Kidney epithelial cell (primary cell): ENCODE results near the gene LIF. TPM values are rescaled to one million over a fixed set of nuclear protein-coding genes. Genes with fewer than 3 reads are reported as not detected.

Experiments used
- DNase-seq: peaks from one replicate; pipeline ENCODE4 v3.0.0-alpha.2; 2010; ENCODE audit warnings: low read depth
- H3K27me3 ChIP-seq: 2 replicates; pipeline ENCODE4 v1.6.0; 2011; ENCODE audit warnings: low read length; ENCODE audit not compliant: control insufficient read depth, insufficient read depth
- H3K36me3 ChIP-seq: 2 replicates; pipeline ENCODE4 v1.5.1; 2011; ENCODE audit warnings: low read length; ENCODE audit not compliant: control insufficient read depth, insufficient read depth
- H3K4me3 ChIP-seq: 2 replicates; pipeline ENCODE4 v1.5.1; 2011; ENCODE audit warnings: low read depth, mild to moderate bottlenecking, control low read depth, low read length
- total RNA-seq: library from RNA; depleted of rRNA; stranded (reverse); fragments of >200 nt; gene quantifications from 2 replicates; pipeline ENCODE4 v1.2.3, GENCODE V29; 2015
- TF ChIP-seq, protein P1 (sequence below): IDR thresholded peaks from 2 replicates; pipeline ENCODE4 v1.5.1; 2011; ENCODE audit warnings: mild to moderate bottlenecking, moderate library complexity, low read length, control low read depth, inconsistent platforms; ENCODE audit not compliant: insufficient read depth, poor library complexity, severe bottlenecking

The LIF gene
- total RNA-seq, 1 donor from 2014 or later: 112 TPM

DNA sequence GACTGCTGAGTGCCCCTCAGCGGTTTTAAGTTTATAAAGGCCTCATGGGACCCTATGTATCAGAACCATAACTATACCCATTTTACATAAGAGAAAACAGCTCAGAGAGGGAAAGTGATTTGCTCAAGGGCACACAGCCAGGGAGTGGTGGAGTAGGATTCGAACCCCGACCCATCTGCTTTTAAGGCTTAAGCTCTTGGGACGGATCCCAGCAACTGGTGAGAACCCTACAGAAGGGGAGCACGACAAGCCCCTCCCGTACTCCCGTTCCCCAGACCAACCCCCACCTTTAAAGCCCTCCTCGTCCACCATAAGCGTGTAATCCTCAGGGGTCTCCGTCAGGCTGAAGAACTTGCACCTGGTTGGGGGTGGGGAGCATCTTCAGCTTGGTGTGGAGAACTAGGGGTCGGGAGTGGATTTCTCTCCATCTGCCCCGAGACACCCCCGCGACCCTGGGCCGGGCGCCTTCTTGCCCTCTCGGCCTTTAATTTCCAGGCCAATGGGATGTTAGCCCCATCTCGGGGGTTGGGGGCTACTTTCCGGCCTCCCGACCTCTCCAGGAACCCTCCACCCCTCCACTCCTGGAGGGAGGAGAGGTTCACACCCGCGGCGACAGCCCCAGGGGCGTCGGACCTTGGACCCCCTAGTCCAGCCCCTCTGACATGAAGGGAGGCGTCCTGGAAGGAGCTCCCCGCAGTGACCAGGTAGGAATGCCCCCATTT, 42.0 kb upstream of the LIF start:
- TF ChIP-seq, protein P1, sequence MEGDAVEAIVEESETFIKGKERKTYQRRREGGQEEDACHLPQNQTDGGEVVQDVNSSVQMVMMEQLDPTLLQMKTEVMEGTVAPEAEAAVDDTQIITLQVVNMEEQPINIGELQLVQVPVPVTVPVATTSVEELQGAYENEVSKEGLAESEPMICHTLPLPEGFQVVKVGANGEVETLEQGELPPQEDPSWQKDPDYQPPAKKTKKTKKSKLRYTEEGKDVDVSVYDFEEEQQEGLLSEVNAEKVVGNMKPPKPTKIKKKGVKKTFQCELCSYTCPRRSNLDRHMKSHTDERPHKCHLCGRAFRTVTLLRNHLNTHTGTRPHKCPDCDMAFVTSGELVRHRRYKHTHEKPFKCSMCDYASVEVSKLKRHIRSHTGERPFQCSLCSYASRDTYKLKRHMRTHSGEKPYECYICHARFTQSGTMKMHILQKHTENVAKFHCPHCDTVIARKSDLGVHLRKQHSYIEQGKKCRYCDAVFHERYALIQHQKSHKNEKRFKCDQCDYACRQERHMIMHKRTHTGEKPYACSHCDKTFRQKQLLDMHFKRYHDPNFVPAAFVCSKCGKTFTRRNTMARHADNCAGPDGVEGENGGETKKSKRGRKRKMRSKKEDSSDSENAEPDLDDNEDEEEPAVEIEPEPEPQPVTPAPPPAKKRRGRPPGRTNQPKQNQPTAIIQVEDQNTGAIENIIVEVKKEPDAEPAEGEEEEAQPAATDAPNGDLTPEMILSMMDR: no peak
- no peaks in the 10 kb centered on the region for H3K36me3 ChIP-seq
- no peaks in the 10 kb centered on the region for H3K27me3 ChIP-seq
- peak overlapping the region; percentile 69 for H3K4me3 ChIP-seq
- no peak for DNase-seq

DNA sequence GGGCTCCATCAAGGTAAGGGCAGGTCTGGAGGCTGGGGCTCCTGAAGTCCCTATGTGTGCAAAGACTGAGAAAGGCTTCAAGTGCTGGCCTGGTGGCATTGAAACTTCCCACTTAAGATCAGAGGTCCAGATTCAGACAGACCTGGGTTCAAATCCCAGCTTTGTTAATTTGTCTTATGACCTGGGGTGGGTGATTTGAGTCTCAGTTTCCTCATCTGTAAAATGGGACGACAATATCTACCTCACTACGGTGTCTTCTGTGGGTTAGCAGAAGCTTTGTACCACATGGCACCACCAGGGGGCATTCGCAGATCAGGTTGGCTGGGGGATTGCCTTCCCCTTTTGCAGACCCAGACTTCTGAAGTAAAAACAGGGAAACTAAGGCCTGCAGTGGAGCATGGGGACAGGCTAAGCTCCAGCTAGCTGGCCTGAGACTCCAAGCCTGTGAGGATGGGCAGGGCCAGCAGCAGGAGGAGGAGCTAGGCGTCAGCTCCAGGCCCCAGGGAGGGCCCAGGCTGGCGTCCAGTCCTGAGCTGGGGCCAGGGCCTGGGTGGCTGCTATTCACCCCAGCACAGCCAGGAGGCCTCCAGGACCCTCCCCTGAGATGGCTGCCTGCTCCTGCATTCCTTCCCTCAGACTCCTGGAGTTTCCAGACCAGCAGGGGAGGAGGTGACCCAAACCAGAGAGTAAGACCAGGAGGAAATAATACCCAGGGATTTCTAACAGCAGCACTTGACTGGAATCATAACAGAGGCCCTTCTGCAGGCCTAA, 41.3 kb upstream of the LIF start:
- no peaks in the 10 kb centered on the region for H3K36me3 ChIP-seq
- no peaks in the 10 kb centered on the region for H3K27me3 ChIP-seq
- peak overlapping the region; percentile 69 for H3K4me3 ChIP-seq
- TF ChIP-seq, protein P1: peak; percentile 64
- DNase-seq: no peak

- no peak for DNase-seq
- Histone ChIP-seq H3K27me3 (no peaks in the 10 kb centered on the region), H3K36me3 (no peaks in the 10 kb centered on the region), H3K4me3 (no peak overlapping the region)
- TF ChIP-seq, protein P1: peak; percentile 93
Measured at GRCh38 chr22:30286813-30287647, 40.5 kb upstream of the LIF start.

GRCh38 chr22:30286331-30286730, 39.8 kb upstream of the LIF start:
- DNase-seq: no peak
- Histone ChIP-seq H3K4me3 (no peak overlapping the region), H3K36me3 (no peaks in the 10 kb centered on the region), H3K27me3 (no peaks in the 10 kb centered on the region)
- TF ChIP-seq, protein P1: no peak

- DNase-seq: no peak
- no peaks in the 10 kb centered on the region for H3K36me3 ChIP-seq
- TF ChIP-seq, protein P1: no peak
- no peaks in the 10 kb centered on the region for H3K27me3 ChIP-seq
- no peak overlapping the region for H3K4me3 ChIP-seq
Measured at GRCh38 chr22:30285846-30286200, 39.3 kb upstream of the LIF start.
